Hippocampal formation (tissue), 2 donors: ENCODE measurements around the gene HJV.
A peak's percentile ranks its signal among the peaks of the same experiment; 100 is the strongest.

Source experiments
- DNase-seq, 2 donors: peaks; one replicate each; lab custom pipeline; 2025; lab: John Stamatoyannopoulos, UW

The HJV gene

DNA sequence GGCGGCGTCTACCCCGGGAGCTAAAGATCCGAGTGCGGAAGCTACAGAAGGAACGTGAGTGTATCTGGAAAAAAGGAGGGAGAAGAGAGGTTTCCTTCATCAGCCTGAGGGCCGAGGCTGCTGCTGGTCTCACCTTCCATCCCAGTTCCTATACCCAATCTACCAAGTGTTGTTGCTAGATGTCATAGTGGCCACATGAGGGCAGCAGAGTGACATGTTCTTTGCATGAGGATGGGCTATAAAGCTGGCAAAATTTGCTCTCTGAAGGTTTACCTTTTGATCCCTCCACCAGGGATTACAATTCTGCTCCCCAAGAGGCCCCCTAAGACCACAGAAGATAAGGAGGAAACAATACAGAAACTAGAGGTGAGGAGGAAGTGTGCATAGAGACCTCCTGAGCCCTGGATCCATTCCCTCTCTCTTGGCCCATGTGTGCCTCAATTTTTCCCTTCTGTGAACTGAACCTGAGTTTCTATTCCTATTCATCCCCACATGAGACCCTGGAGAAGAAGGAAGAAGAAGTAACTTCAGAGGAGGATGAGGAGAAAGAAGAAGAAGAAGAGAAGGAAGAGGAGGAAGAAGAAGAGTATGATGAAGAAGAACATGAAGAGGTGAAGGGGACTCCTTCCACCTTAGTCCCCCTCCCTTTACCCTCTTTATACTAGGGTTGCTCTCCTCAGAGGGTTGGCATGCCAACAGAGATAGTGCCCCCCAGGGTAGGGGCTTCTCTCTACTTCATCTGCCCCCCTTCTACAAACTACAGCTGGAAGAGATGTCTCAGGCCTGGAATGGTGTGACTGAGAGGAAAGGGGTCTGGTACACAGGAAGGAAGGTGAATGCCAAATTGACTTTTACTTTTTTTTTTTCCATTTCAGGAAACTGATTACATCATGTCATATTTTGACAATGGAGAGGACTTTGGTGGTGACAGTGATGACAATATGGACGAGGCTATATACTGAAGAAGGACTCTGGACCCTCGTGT is 43.8 kb downstream of the HJV start:
- DNase-seq: peak; percentile 63 to 86

DNA sequence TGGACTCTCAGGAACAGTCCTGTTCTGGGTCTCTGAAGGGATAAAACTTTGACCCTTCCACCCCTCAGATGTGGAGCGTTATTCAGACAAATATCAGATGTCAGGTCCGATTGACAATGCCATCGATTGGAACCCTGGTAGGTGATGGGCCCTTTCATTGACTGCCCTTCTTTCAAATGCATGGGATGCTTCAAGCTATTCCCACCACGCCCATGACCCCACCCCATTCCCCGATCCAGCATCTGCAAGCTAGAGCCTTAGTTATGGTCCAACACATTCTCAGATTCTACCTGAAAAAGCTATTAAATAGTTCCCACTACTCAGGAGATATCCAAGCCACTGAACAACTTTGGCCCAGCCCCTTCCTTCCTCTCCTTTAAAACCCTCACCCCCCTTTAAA is 44.5 kb downstream of the HJV start:
- DNase-seq: no peak

DNA sequence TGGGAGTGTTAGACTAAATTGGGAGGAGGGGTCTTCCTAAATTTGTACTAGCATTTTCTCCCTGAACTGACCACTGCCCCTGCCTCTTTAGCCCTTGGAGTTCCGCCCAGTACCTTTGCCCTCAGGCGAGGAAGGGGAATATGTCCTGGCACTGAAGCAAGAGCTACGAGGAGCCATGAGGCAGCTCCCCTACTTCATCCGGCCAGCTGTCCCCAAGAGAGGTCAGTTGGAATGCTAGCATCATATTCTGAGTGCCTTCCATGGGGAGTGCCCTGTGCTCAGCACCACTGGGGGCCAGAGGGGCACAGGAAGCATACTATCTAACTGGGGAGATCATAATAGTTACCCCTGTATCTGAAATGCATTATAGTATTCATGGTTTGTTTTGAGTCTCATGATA is 46.3 kb downstream of the HJV start:
- DNase-seq: no peak

DNA sequence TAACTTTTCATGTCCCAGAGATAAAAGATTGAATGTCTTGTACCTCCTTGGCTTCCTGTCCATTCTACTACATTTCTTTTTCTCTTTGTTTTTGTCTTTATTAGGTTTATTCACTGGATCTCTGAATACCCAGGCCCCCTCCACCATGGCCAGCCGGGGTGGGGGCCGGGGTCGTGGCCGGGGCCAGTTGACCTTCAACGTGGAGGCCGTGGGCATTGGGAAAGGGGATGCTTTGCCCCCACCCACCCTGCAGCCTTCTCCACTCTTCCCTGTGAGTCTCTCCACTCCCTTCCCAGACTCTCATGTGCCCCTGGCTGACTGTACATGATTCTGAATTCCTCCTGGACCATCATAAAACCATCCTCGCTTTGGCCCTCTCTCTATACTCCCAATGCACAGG is 46.8 kb downstream of the HJV start:
- no peak for DNase-seq

DNA sequence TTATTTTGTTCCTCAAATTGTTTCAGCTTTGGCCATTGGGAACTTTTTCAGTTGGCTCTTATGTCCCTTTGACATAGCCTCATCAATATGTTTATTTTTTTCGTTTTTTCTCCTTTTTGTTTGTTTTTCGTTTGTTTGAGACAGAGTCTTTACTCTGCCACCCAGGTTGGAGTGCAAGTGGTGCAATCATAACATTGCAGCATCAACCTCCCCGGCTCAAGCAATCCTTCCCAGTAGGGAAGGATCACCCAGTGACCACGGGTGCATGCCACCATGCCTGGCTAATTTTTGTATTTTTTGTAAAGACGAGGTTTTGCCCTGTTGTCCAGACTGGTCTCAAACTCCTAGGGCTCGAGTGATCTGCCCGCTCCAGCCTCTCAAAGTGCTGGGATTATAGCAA is 49.0 kb downstream of the HJV start:
- no peak for DNase-seq
